Stimulated activated CD8-positive, alpha-beta memory T cell treated with anti-CD3 and anti-CD28 coated beads, Interleukin-4, amount 100 ng/mL, for 48 hours (primary cell): Measurements from ENCODE around the gene GPR162.

Experiments
- DNase-seq: peaks from one replicate; pipeline ENCODE4 v3.0.0-alpha.2; 2020

The GPR162 gene

GRCh38 chr12:6837370-6838060 is 15.9 kb downstream of the GPR162 start:
- DNase-seq = no peak

- DNase-seq = no peak
These were observed 17.2 kb downstream of the GPR162 start for GRCh38 chr12:6838854-6839253.

- no peak for DNase-seq
These were observed 18.0 kb downstream of the GPR162 start for GRCh38 chr12:6839482-6840201.

- no peak for DNase-seq
These were observed 18.7 kb downstream of the GPR162 start for GRCh38 chr12:6840330-6840729.

- no peak for DNase-seq
These were observed 19.3 kb downstream of the GPR162 start, which contains the start of gene GNB3 for GRCh38 chr12:6840761-6841515. GNB3 (plus strand) TSS chr12:6840925; CDS start chr12:6841288, 363 bp downstream.

GRCh38 chr12:6842075-6842474 is 20.5 kb downstream of the GPR162 start:
- no peak for DNase-seq

GRCh38 chr12:6843118-6843902 is 21.7 kb downstream of the GPR162 start:
- no peak for DNase-seq

GRCh38 chr12:6845395-6845794 is 23.8 kb downstream of the GPR162 start:
- DNase-seq = no peak

- DNase-seq = no peak
These were observed 24.8 kb downstream of the GPR162 start for GRCh38 chr12:6846316-6846869.

- no peak for DNase-seq
These were observed 26.1 kb downstream of the GPR162 start for GRCh38 chr12:6847676-6848075.

- DNase-seq = no peak
These were observed 27.8 kb downstream of the GPR162 start for GRCh38 chr12:6849427-6849826.

GRCh38 chr12:6849976-6850560 is 28.4 kb downstream of the GPR162 start:
- no peak for DNase-seq

- no peak for DNase-seq
These were observed 29.2 kb downstream of the GPR162 start for GRCh38 chr12:6850796-6851152.

- peak; percentile 97 for DNase-seq
These were observed 29.7 kb downstream of the GPR162 start, which contains the start of gene CDCA3 for GRCh38 chr12:6851153-6851920. CDCA3 (minus strand) TSS chr12:6851286; CDS start chr12:6850952, 334 bp downstream.

- DNase-seq = peak; percentile 97
These were observed 30.5 kb downstream of the GPR162 start, which contains the start of gene USP5 for GRCh38 chr12:6851921-6852650. USP5 (plus strand) TSS chr12:6852150; CDS start chr12:6852180, 30 bp downstream.

GRCh38 chr12:6852651-6853354 is 31.2 kb downstream of the GPR162 start:
- peak; percentile 80 for DNase-seq

GRCh38 chr12:6853626-6854025 is 32.0 kb downstream of the GPR162 start:
- no peak for DNase-seq

GRCh38 chr12:6854036-6854435 is 32.4 kb downstream of the GPR162 start:
- DNase-seq = no peak

GRCh38 chr12:6855322-6855721 is 33.7 kb downstream of the GPR162 start:
- no peak for DNase-seq

- DNase-seq = no peak
These were observed 37.2 kb downstream of the GPR162 start for GRCh38 chr12:6858799-6859198.
